Thyroid gland (tissue), 4 donors: ENCODE results near the gene FAM171A2. TPM values are rescaled to one million over a fixed set of nuclear protein-coding genes. Genes with fewer than 3 reads are reported as not detected.

Experiments used
- DNase-seq, 2 donors: peaks; one replicate each; pipeline ENCODE4 v3.0.0-alpha.2; 2019
- H3K27ac ChIP-seq, 3 donors: fragments of 200-600 bp; sonication (generic); 1 replicate in 2 of 3; 2 replicates in 1 of 3; pipeline ENCODE4 v1.5.1; 2016 to 2019; ENCODE audit warnings: mild to moderate bottlenecking in 1 of 3, moderate library complexity in 1 of 3
- H3K27me3 ChIP-seq: fragments of 200-600 bp; sonication (generic); one replicate; pipeline ENCODE4 v1.5.1; 2019
- H3K36me3 ChIP-seq, 2 donors: fragments of 200-600 bp; sonication (generic); one replicate each; pipeline ENCODE4 v1.5.1; 2016 to 2019
- H3K4me1 ChIP-seq, 2 donors: fragments of 200-600 bp; sonication (generic); one replicate each; pipeline ENCODE4 v1.5.1; 2017 to 2019
- H3K4me3 ChIP-seq, 3 donors: fragments of 200-600 bp; sonication (generic); replicated peaks in 1 of 3; 1 replicate in 2 of 3; 2 replicates in 1 of 3; pipeline ENCODE4 v1.5.1; 2016; ENCODE audit warnings: mild to moderate bottlenecking in 1 of 3
- H3K9me3 ChIP-seq: fragments of 200-600 bp; sonication (generic); one replicate; pipeline ENCODE4 v1.5.1; 2017
- CTCF ChIP-seq, 6 experiments: fragments of 200-600 bp in 3 of 6; fragments of 450-650 bp in 3 of 6; sonication (generic) in 3 of 6; IDR thresholded peaks; one replicate each; pipeline ENCODE4 v1.5.1; 2016 to 2019; ENCODE audit warnings: antibody characterized with exemption in 6 of 6, mild to moderate bottlenecking in 2 of 6, inconsistent platforms in 1 of 6, moderate library complexity in 1 of 6
- POLR2A ChIP-seq, 2 donors: fragments of 450-650 bp; IDR thresholded peaks; one replicate each; pipeline ENCODE4 v1.6.1; 2017; ENCODE audit warnings: antibody characterized with exemption in 2 of 2, mild to moderate bottlenecking in 2 of 2, moderate library complexity in 1 of 2
- WGBS, 2 donors: methylation state at CpG; one replicate each; pipeline ENCODE4 v1.1.5; 2017; 5-methylcytosine and 5-hydroxymethylcytosine counted together
- intact Hi-C: fragments of 100-400 bp; cut with DNase I; formaldehyde crosslinking; loops from one replicate; pipeline ENCODE4 v1.15.1; 2023
- total RNA-seq, 4 donors: library from RNA; depleted of rRNA; stranded (reverse); fragments of >200 nt; gene quantifications; one replicate each; pipeline ENCODE4 v1.2.3, GENCODE V29; 2016

The FAM171A2 gene
- total RNA-seq, 4 donors from 2014 or later, result 7.1 to 15.0 (median 10.4) TPM

- 93 to 96% methylated on average over 4 to 10 of the region's 10 CpGs for WGBS, 2 donors
- Histone ChIP-seq H3K27me3 (no peaks in the 10 kb centered on the region), H3K9me3 (no peaks in the 10 kb centered on the region), H3K27ac (no peak overlapping the region), H3K4me1 (peaks cover 4 to 25% of the 10 kb centered on the region in 2 donors), H3K4me3 (no peak overlapping the region), H3K36me3 (no peaks in the 10 kb centered on the region)
- intact Hi-C loops, result no loop called here
- no peak for TF ChIP-seq POLR2A (IDR thresholded peaks at IDR 0.05)
- no peak for TF ChIP-seq CTCF (IDR thresholded peaks at IDR 0.05)
- no peak for DNase-seq
These were observed 16.2 kb upstream of the FAM171A2 start for GRCh38 chr17:44379887-44380286.

GRCh38 chr17:44378171-44378705, 14.6 kb upstream of the FAM171A2 start:
- DNase-seq, result no peak
- no peak for TF ChIP-seq CTCF (IDR thresholded peaks at IDR 0.05)
- H3K27ac ChIP-seq, result no peak overlapping the region
- H3K4me3 ChIP-seq, result no peak overlapping the region
- H3K4me1 ChIP-seq, result peaks cover 7 to 34% of the 10 kb centered on the region in 2 donors
- WGBS, 2 donors, result 90 to 91% methylated on average over 14 of the region's 14 CpGs
- H3K9me3 ChIP-seq, result no peaks in the 10 kb centered on the region
- no peaks in the 10 kb centered on the region for H3K27me3 ChIP-seq
- H3K36me3 ChIP-seq, result no peaks in the 10 kb centered on the region
- intact Hi-C loops, result no loop called here

GRCh38 chr17:44376779-44377178, 13.1 kb upstream of the FAM171A2 start:
- no peaks in the 10 kb centered on the region for H3K36me3 ChIP-seq
- H3K4me1 ChIP-seq, result peaks cover 7 to 35% of the 10 kb centered on the region in 2 donors
- no peak for DNase-seq
- no peak overlapping the region for H3K27ac ChIP-seq
- no peaks in the 10 kb centered on the region for H3K27me3 ChIP-seq
- intact Hi-C loops, result no loop called here
- H3K4me3 ChIP-seq, result no peak overlapping the region
- WGBS, 2 donors, result 77 to 80% methylated on average over 10 to 12 of the region's 12 CpGs
- TF ChIP-seq CTCF (IDR thresholded peaks at IDR 0.05) (no peak), POLR2A (IDR thresholded peaks at IDR 0.05) (no peak)
- no peaks in the 10 kb centered on the region for H3K9me3 ChIP-seq

GRCh38 chr17:44376124-44376523, 12.5 kb upstream of the FAM171A2 start:
- TF ChIP-seq CTCF (IDR thresholded peaks at IDR 0.05), result peak in 3 of 6 experiments; percentile 33 to 43 (median 33)
- TF ChIP-seq POLR2A (IDR thresholded peaks at IDR 0.05), result no peak
- peaks cover 7 to 35% of the 10 kb centered on the region in 2 donors for H3K4me1 ChIP-seq
- H3K9me3 ChIP-seq, result no peaks in the 10 kb centered on the region
- H3K36me3 ChIP-seq, result no peaks in the 10 kb centered on the region
- no peak overlapping the region for H3K4me3 ChIP-seq
- peak overlapping the region in 1 of 3 donors; percentile 70 for H3K27ac ChIP-seq
- DNase-seq, result peak; percentile 68 to 74
- no peaks in the 10 kb centered on the region for H3K27me3 ChIP-seq
- WGBS, 2 donors, result 1 to 4% methylated on average over 5 of the region's 5 CpGs
- intact Hi-C loops, result no loop called here

- Histone ChIP-seq H3K36me3 (no peaks in the 10 kb centered on the region), H3K4me3 (no peak overlapping the region), H3K27me3 (no peaks in the 10 kb centered on the region), H3K9me3 (no peaks in the 10 kb centered on the region), H3K4me1 (peaks cover 7 to 35% of the 10 kb centered on the region in 2 donors), H3K27ac (peak overlapping the region; percentile 14 to 70 (median 53))
- intact Hi-C loops, result no loop called here
- TF ChIP-seq POLR2A (IDR thresholded peaks at IDR 0.05), result no peak
- no peak for TF ChIP-seq CTCF (IDR thresholded peaks at IDR 0.05)
- WGBS, 2 donors, result 46 to 66% methylated on average over 9 to 18 of the region's 22 CpGs
- DNase-seq, result peak in 1 of 2 donors; percentile 15
These were observed 11.8 kb upstream of the FAM171A2 start for GRCh38 chr17:44375196-44376017.
